ENCODE data around the gene TMEM43. TPM values are rescaled to one million over a fixed set of nuclear protein-coding genes. Genes with fewer than 3 reads are reported as not detected.
"Not testable (repeated sequence)": the region's sequence is repeated elsewhere in the genome, so short reads cannot be mapped to it uniquely, and the experiment has no call there.

Gene TMEM43
- 100 to 1,000 TPM; 107 to 115 TPM for total RNA-seq
- long read RNA-seq, donor 1, transcript TMEM43-201 (12 exons, 3,341 nt): major isoform, 62 of 89 reads
- long read RNA-seq, donor 1, partial matches to known transcripts: 24 of 89 reads
- long read RNA-seq, donor 1, other reads (novel, unspliced or antisense): 3 of 89 reads
- long read RNA-seq, donor 2, transcript TMEM43-201 (12 exons, 3,341 nt): major isoform, 262 of 300 reads
- long read RNA-seq, donor 2, partial matches to known transcripts: 30 of 300 reads
- long read RNA-seq, donor 2, other reads (novel, unspliced or antisense): 8 of 300 reads

- peak; percentile 100 for DNase-seq (ENCODE audit: low spot score)
- intact Hi-C loops (cut with DNase I): loop anchor here (2.0 to 10.0 kb wide), 5 partner anchors 22 to 340 kb away; partner anchors contain the start of genes LSM3 (in 2 of the 2) and XPC (in 2 of the 2)
Measured at GRCh38 chr3:14124615-14125192, at the start of gene TMEM43, which contains the start of gene CHCHD4. Gene TMEM43, plus strand, starts transcription at chr3:14125052. Its CDS starts 142 bp downstream, at chr3:14125194. Gene CHCHD4, minus strand, starts transcription at chr3:14124870. Its CDS starts 194 bp downstream, at chr3:14124676.

- intact Hi-C loops (cut with DNase I); DNase-seq (ENCODE audit: low spot score): not testable (repeated sequence)
Measured at GRCh38 chr3:14075233-14075632, 49.6 kb upstream of the TMEM43 start.

GRCh38 chr3:14077310-14077709, 47.5 kb upstream of the TMEM43 start:
- DNase-seq (ENCODE audit: low spot score): no peak
- intact Hi-C loops (cut with DNase I): no loop called here

GRCh38 chr3:14082108-14082657, 42.7 kb upstream of the TMEM43 start:
- DNase-seq (ENCODE audit: low spot score): no peak
- intact Hi-C loops (cut with DNase I): no loop called here

GRCh38 chr3:14087461-14087860, 37.4 kb upstream of the TMEM43 start:
- DNase-seq (ENCODE audit: low spot score); intact Hi-C loops (cut with DNase I): not testable (repeated sequence)

GRCh38 chr3:14091959-14092358, 32.9 kb upstream of the TMEM43 start:
- intact Hi-C loops (cut with DNase I); DNase-seq (ENCODE audit: low spot score): not testable (repeated sequence)

- intact Hi-C loops (cut with DNase I): no loop called here
- no peak for DNase-seq (ENCODE audit: low spot score)
Measured at GRCh38 chr3:14092464-14092863, 32.4 kb upstream of the TMEM43 start.

GRCh38 chr3:14093831-14094230, 31.0 kb upstream of the TMEM43 start:
- intact Hi-C loops (cut with DNase I): no loop called here
- DNase-seq (ENCODE audit: low spot score): no peak

GRCh38 chr3:14096742-14097141, 28.1 kb upstream of the TMEM43 start:
- intact Hi-C loops (cut with DNase I): no loop called here
- no peak for DNase-seq (ENCODE audit: low spot score)

- DNase-seq (ENCODE audit: low spot score): no peak
- intact Hi-C loops (cut with DNase I): no loop called here
Measured at GRCh38 chr3:14097616-14098391, 27.0 kb upstream of the TMEM43 start.

GRCh38 chr3:14109821-14110220, 15.0 kb upstream of the TMEM43 start:
- DNase-seq (ENCODE audit: low spot score); intact Hi-C loops (cut with DNase I): not testable (repeated sequence)

- intact Hi-C loops (cut with DNase I): no loop called here
- no peak for DNase-seq (ENCODE audit: low spot score)
Measured at GRCh38 chr3:14110699-14111098, 14.2 kb upstream of the TMEM43 start.

- DNase-seq (ENCODE audit: low spot score): no peak
- intact Hi-C loops (cut with DNase I): no loop called here
Measured at GRCh38 chr3:14113965-14114635, 10.8 kb upstream of the TMEM43 start.

GRCh38 chr3:14117468-14118399, 7.1 kb upstream of the TMEM43 start:
- DNase-seq (ENCODE audit: low spot score): no peak
- intact Hi-C loops (cut with DNase I): no loop called here

- intact Hi-C loops (cut with DNase I): no loop called here
- no peak for DNase-seq (ENCODE audit: low spot score)
Measured at GRCh38 chr3:14118400-14119381, 6.2 kb upstream of the TMEM43 start.

GRCh38 chr3:14119651-14120050, 5.2 kb upstream of the TMEM43 start:
- intact Hi-C loops (cut with DNase I): loop anchor here in 1 of 2 donors (10.0 kb wide), 3 partner anchors 55 to 345 kb away; partner anchors contain the start of genes LSM3 and XPC
- DNase-seq (ENCODE audit: low spot score): no peak

All from posterior vena cava (tissue), 2 donors.